Measurements from ENCODE around the gene DSG4.

DSG4 gene

DNA sequence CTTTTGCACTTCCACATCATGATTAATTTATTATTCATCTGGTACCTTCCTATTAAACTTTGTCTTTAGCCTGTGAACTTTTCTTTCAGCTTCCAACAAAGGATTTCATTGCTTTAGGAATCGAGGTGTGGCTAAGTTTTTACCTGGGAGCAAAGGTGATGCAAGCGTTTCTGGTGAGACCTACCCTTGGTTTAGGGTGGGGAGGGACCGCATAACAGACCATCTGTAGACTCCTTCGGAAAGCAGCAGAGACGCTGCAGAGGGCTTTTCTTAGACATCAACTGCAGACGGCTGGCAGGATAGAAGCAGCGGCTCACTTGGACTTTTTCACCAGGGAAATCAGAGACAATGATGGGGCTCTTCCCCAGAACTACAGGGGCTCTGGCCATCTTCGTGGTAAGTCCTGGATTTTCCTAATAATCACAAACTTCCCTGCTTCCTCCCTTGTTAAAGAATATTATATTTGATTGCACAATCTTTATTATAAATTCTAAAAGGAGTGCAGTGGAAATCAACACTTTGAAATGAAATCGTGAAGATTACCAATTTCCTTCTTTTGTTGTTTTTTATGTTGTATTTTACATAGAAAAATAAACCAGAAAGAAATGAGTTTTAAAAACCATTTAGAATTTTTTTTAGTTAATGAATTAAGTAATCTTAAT, 71.1 kb downstream of the DSG4 start, which contains the start of gene DSG3:
TSS of gene DSG3 (plus strand) at position 212 of the 662 bp plus-strand sequence. CDS start at position 349, 137 bp downstream.
- ATAC-seq (no peak), DNase-seq (no peak)
- H3K27me3 Mint-ChIP-seq: no peaks in the 10 kb centered on the region
- H3K27ac Mint-ChIP-seq: no peak within 1 kb of the TSS
- H3K4me3 Mint-ChIP-seq: no peak within 1 kb of the TSS
- no peaks in the 10 kb centered on the region for H3K36me3 Mint-ChIP-seq (ENCODE audit: low read depth)
- H3K4me1 Mint-ChIP-seq: no peaks in the 10 kb centered on the region
- H3K9me3 Mint-ChIP-seq: no peaks in the 10 kb centered on the region

DNA sequence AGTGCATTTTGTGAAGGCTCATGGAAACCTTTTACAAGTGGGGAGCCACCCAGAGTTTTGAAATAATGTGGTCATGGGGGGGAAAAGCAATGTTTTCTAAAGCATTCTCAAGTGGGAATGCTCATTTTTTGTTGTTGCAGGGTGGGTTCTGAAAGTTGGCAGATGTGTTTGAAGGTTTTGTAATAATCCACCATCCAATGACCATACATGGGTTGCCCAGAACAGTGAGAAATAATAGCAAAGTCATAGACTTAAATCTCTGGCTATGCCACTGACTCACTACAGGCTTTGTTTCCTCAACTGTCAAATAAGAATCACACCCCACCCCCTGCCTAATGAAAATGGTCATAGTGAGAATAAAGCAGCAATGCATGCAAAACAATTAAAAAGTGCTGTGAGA, 73.8 kb downstream of the DSG4 start:
- no peak overlapping the region for H3K27ac Mint-ChIP-seq

DNA sequence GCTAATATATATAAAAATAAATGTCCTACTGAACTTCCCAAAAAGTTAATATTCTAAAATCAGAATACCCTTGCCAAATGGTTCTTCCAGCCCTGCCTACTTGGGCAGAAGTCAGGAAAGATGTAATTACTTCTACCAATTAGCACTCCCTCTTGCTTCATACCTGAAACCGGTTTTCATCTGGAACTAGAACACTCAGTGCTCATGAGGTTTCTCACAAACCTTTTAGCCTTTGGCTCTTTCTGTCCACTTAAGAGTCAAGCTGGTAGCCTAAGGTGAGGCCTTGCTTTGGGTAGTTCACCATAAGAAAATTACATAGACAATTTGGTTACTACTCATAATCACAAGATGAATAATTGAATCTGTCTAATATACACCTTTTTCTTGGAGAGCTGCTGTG, 75.0 kb downstream of the DSG4 start:
- no peak overlapping the region for H3K4me3 Mint-ChIP-seq
- H3K27me3 Mint-ChIP-seq: no peaks in the 10 kb centered on the region
- no peaks in the 10 kb centered on the region for H3K36me3 Mint-ChIP-seq (ENCODE audit: low read depth)
- DNase-seq (no peak), ATAC-seq (no peak)
- no peak overlapping the region for H3K27ac Mint-ChIP-seq
- H3K9me3 Mint-ChIP-seq: no peaks in the 10 kb centered on the region
- no peaks in the 10 kb centered on the region for H3K4me1 Mint-ChIP-seq

More for the DNA sequence above, 73.8 kb downstream of the DSG4 start:
- H3K4me1 Mint-ChIP-seq: no peaks in the 10 kb centered on the region
- no peak overlapping the region for H3K4me3 Mint-ChIP-seq
- H3K27me3 Mint-ChIP-seq: no peaks in the 10 kb centered on the region
- DNase-seq (no peak), ATAC-seq (no peak)
- no peaks in the 10 kb centered on the region for H3K9me3 Mint-ChIP-seq
- H3K36me3 Mint-ChIP-seq (ENCODE audit: low read depth): no peaks in the 10 kb centered on the region

DNA sequence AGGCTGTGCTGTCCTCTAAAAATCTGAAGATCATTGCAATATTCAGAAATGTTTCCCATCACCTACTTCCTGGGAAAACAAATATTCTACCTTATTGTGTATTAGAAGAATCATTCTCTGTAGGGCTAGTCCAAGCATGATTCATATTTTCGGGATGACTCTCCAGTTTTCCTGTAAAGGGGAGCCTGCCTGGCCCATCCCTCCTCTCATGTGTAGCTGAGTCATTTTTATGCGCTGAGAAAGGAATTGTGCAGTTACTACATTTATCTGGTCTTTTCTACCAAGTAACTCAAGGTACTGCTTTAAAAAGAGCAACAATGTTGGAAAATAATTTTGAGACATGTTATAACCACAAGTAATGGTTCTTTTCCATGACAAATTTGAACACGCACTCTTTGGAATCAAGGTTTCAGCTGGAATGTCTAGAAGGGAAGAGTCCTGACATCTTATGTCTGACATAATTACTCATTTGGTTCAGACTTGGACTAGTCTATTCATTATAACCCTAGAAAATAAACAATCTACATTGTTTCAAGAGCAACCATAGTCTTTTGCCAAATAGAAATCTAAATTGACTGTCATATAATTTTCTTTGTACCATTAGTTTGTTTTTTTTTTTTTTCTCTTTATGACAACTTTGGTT, 77.6 kb downstream of the DSG4 start:
- H3K4me1 Mint-ChIP-seq: no peaks in the 10 kb centered on the region
- DNase-seq (no peak), ATAC-seq (no peak)
- no peaks in the 10 kb centered on the region for H3K36me3 Mint-ChIP-seq (ENCODE audit: low read depth)
- no peaks in the 10 kb centered on the region for H3K9me3 Mint-ChIP-seq
- H3K27me3 Mint-ChIP-seq: no peaks in the 10 kb centered on the region
- no peak overlapping the region for H3K4me3 Mint-ChIP-seq
- H3K27ac Mint-ChIP-seq: no peak overlapping the region
